GM18526 (cell line): ENCODE data around the gene ADGRD1.

ENCODE experiments used
- POLR2A ChIP-seq: IDR thresholded peaks from 3 replicates; pipeline ENCODE4 v1.6.1; 2011; ENCODE audit not compliant: insufficient read length; ENCODE audit errors: extremely low read depth

Gene ADGRD1

GRCh38 chr12:130956456-130957303 is 3.0 kb downstream of the ADGRD1 start:
- TF ChIP-seq POLR2A: no peak

- TF ChIP-seq POLR2A: no peak
These were observed 3.6 kb downstream of the ADGRD1 start for GRCh38 chr12:130957304-130957621.

- TF ChIP-seq POLR2A: no peak
These were observed 4.9 kb downstream of the ADGRD1 start for GRCh38 chr12:130958557-130959140.

- no peak for TF ChIP-seq POLR2A
These were observed 5.9 kb downstream of the ADGRD1 start for GRCh38 chr12:130959632-130960031.

GRCh38 chr12:130960058-130960457 is 6.4 kb downstream of the ADGRD1 start:
- TF ChIP-seq POLR2A: no peak

- no peak for TF ChIP-seq POLR2A
These were observed 7.1 kb downstream of the ADGRD1 start for GRCh38 chr12:130960787-130961186.

GRCh38 chr12:130961921-130962451 is 8.3 kb downstream of the ADGRD1 start:
- TF ChIP-seq POLR2A: no peak

- no peak for TF ChIP-seq POLR2A
These were observed 11.5 kb downstream of the ADGRD1 start for GRCh38 chr12:130965214-130965613.

- TF ChIP-seq POLR2A: no peak
These were observed 12.0 kb downstream of the ADGRD1 start for GRCh38 chr12:130965668-130966067.

GRCh38 chr12:130966443-130967030 is 12.8 kb downstream of the ADGRD1 start:
- TF ChIP-seq POLR2A: no peak

- TF ChIP-seq POLR2A: no peak
These were observed 13.9 kb downstream of the ADGRD1 start for GRCh38 chr12:130967636-130968035.

GRCh38 chr12:130968611-130969010 is 14.9 kb downstream of the ADGRD1 start:
- TF ChIP-seq POLR2A: no peak

- no peak for TF ChIP-seq POLR2A
These were observed 15.5 kb downstream of the ADGRD1 start for GRCh38 chr12:130969223-130969622.

- TF ChIP-seq POLR2A: no peak
These were observed 16.6 kb downstream of the ADGRD1 start for GRCh38 chr12:130970165-130970907.

- TF ChIP-seq POLR2A: no peak
These were observed 17.2 kb downstream of the ADGRD1 start for GRCh38 chr12:130970908-130971233.
